ENCODE data around the gene SBK2.
A peak's percentile ranks its signal among the peaks of the same experiment; 100 is the strongest.

The SBK2 gene

GRCh38 chr19:55549500-55550320, 12.8 kb upstream of the SBK2 start:
- H3K36me3 ChIP-seq (ENCODE audit: control insufficient read depth, insufficient read depth, low read length), result no peaks in the 10 kb centered on the region
- H3K4me2 ChIP-seq (ENCODE audit: low read length), result no peak overlapping the region
- no peaks in the 10 kb centered on the region for H3K27me3 ChIP-seq (ENCODE audit: control insufficient read depth, insufficient read depth, low read length)
- no peak overlapping the region for H3K9ac ChIP-seq
- no peaks in the 10 kb centered on the region for H3K79me2 ChIP-seq
- no peak overlapping the region for H3K4me3 ChIP-seq (ENCODE audit: low read depth, low read length)
- peak overlapping the region; percentile 47 for H2AFZ ChIP-seq
- no peak for TF ChIP-seq CTCF (IDR thresholded peaks at IDR 0.05)
- H3K4me1 ChIP-seq, result no peaks in the 10 kb centered on the region
- no peaks in the 10 kb centered on the region for H3K9me3 ChIP-seq (ENCODE audit: control insufficient read depth, low read length)
- H3K27ac ChIP-seq, result no peak overlapping the region

- H3K4me2 ChIP-seq (ENCODE audit: low read length), result no peak overlapping the region
- no peak overlapping the region for H2AFZ ChIP-seq
- H3K9me3 ChIP-seq (ENCODE audit: control insufficient read depth, low read length), result no peaks in the 10 kb centered on the region
- no peak overlapping the region for H3K4me3 ChIP-seq (ENCODE audit: low read depth, low read length)
- no peaks in the 10 kb centered on the region for H3K27me3 ChIP-seq (ENCODE audit: control insufficient read depth, insufficient read depth, low read length)
- H3K79me2 ChIP-seq, result no peaks in the 10 kb centered on the region
- no peak for TF ChIP-seq CTCF (IDR thresholded peaks at IDR 0.05)
- no peaks in the 10 kb centered on the region for H3K4me1 ChIP-seq
- no peak overlapping the region for H3K9ac ChIP-seq
- no peaks in the 10 kb centered on the region for H3K36me3 ChIP-seq (ENCODE audit: control insufficient read depth, insufficient read depth, low read length)
- H3K27ac ChIP-seq, result peak overlapping the region; percentile 66
These were observed 10.1 kb upstream of the SBK2 start for GRCh38 chr19:55546822-55547614.

DNA sequence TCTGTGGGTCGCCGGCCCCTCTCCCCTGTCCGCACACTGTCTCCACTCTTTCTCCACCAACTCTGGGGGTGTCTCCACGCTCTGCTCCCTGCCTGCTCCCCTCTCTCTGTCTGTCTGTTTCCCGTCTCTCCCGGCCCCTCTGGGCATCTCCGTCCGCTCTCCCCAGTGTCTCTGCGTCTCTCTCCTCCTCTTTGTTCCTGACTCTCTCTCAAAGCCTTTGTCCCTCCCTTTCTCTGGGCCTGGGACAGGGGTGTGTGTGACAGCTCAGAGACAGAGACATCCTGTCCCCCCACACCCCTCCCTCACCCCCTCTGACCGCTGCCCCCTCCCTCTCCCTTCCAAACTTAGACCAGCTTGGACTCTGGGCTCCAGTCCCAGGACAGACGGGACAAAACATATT, 9.1 kb upstream of the SBK2 start:
- Histone ChIP-seq H3K27me3 (ENCODE audit: control insufficient read depth, insufficient read depth, low read length) (no peaks in the 10 kb centered on the region), H3K27ac (peak overlapping the region; percentile 66), H2AFZ (no peak overlapping the region), H3K9ac (no peak overlapping the region), H3K36me3 (ENCODE audit: control insufficient read depth, insufficient read depth, low read length) (no peaks in the 10 kb centered on the region), H3K79me2 (no peaks in the 10 kb centered on the region), H3K4me2 (ENCODE audit: low read length) (no peak overlapping the region), H3K4me1 (no peaks in the 10 kb centered on the region), H3K4me3 (ENCODE audit: low read depth, low read length) (no peak overlapping the region), H3K9me3 (ENCODE audit: control insufficient read depth, low read length) (no peaks in the 10 kb centered on the region)
- no peak for TF ChIP-seq CTCF (IDR thresholded peaks at IDR 0.05)

- H3K9ac ChIP-seq, result no peak within 1 kb of the TSS
- no peaks in the 10 kb centered on the region for H3K36me3 ChIP-seq (ENCODE audit: control insufficient read depth, insufficient read depth, low read length)
- no peak within 1 kb of the TSS for H3K4me3 ChIP-seq (ENCODE audit: low read depth, low read length)
- no peaks in the 10 kb centered on the region for H3K27me3 ChIP-seq (ENCODE audit: control insufficient read depth, insufficient read depth, low read length)
- TF ChIP-seq CTCF (IDR thresholded peaks at IDR 0.05), result no peak
- H3K9me3 ChIP-seq (ENCODE audit: control insufficient read depth, low read length), result no peaks in the 10 kb centered on the region
- H3K27ac ChIP-seq, result peak within 1 kb of the TSS; percentile 66
- H3K4me2 ChIP-seq (ENCODE audit: low read length), result no peak within 1 kb of the TSS
- H3K79me2 ChIP-seq, result no peaks in the 10 kb centered on the region
- H3K4me1 ChIP-seq, result no peaks in the 10 kb centered on the region
- H2AFZ ChIP-seq, result no peak within 1 kb of the TSS
These were observed 8.5 kb upstream of the SBK2 start, which contains the start of gene SBK3 for GRCh38 chr19:55545443-55545842. Gene SBK3, minus strand, starts transcription at chr19:55545543. Its CDS starts 0 bp downstream, at chr19:55545543.

All from parathyroid adenoma (tissue), 2 donors.